HL-60 (cell line): ENCODE data around the gene LATS1.

Experiments used
- CTCF ChIP-seq: IDR thresholded peaks from one replicate; pipeline ENCODE4 v1.5.1; 2011; ENCODE audit warnings: low read length, control low read depth, inconsistent platforms; ENCODE audit not compliant: insufficient read depth
- GABPA ChIP-seq: IDR thresholded peaks from 2 replicates; pipeline ENCODE4 v1.6.1; 2012; ENCODE audit warnings: low read depth

- no peak for TF ChIP-seq CTCF
- TF ChIP-seq GABPA, result no peak
Measured at GRCh38 chr6:149766156-149766769, 48.4 kb upstream of the LATS1 start.
